Upper lobe of left lung (tissue), 4 donors: ENCODE data around the gene BAX.

Experiments
- CTCF ChIP-seq, 6 experiments: fragments of 450-650 bp in 4 of 6; fragments of 200-600 bp in 2 of 6; sonication (generic) in 2 of 6; IDR thresholded peaks; one replicate each; pipeline ENCODE4 v1.5.1; 2016 to 2019; ENCODE audit warnings: antibody characterized with exemption in 6 of 6
- EP300 ChIP-seq, 4 donors: sonication (generic); formaldehyde crosslinking; IDR thresholded peaks; one replicate each; pipeline ENCODE4 v1.5.1; 2017; ENCODE audit warnings: antibody characterized with exemption in 4 of 4, control low read depth in 2 of 4
- POLR2A ChIP-seq, 4 donors: fragments of 450-650 bp; IDR thresholded peaks; one replicate each; pipeline ENCODE4 v1.5.1; 2016 to 2017; ENCODE audit warnings: antibody characterized with exemption in 4 of 4, mild to moderate bottlenecking in 2 of 4
- POLR2AphosphoS5 ChIP-seq, 2 donors: sonication (generic); formaldehyde crosslinking; IDR thresholded peaks; one replicate each; pipeline ENCODE4 v1.5.1; 2017; ENCODE audit warnings: antibody characterized with exemption in 2 of 2

- TF ChIP-seq POLR2A (IDR thresholded peaks at IDR 0.05) (no peak), CTCF (IDR thresholded peaks at IDR 0.05) (no peak), POLR2AphosphoS5 (IDR thresholded peaks at IDR 0.05) (no peak), EP300 (IDR thresholded peaks at IDR 0.05) (no peak)
Observed at GRCh38 chr19:48982280-48982679, 27.6 kb downstream of the BAX start.
